HL-60 (cell line): ENCODE results near the gene HES7.

Source experiments
- DNase-seq, 2 experiments: peaks; one replicate each; pipeline ENCODE4 v3.0.0-alpha.2; 2010 to 2020; ENCODE audit warnings: low read depth in 1 of 2, low spot score in 1 of 2
- H3K27ac ChIP-seq: fragments of 250-450 bp; sonication (Bioruptor Pico); replicated peaks from 2 replicates; pipeline ENCODE4 v1.5.1; 2020; ENCODE audit warnings: mild to moderate bottlenecking, moderate library complexity
- H3K27me3 ChIP-seq: fragments of 250-450 bp; sonication (Bioruptor Pico); 2 replicates; pipeline ENCODE4 v1.5.1; 2021; ENCODE audit warnings: mild to moderate bottlenecking, moderate library complexity; ENCODE audit not compliant: insufficient read depth, poor library complexity, severe bottlenecking
- H3K4me3 ChIP-seq: replicated peaks from 2 replicates; pipeline ENCODE4 v1.5.1; 2011; ENCODE audit warnings: mild to moderate bottlenecking, control low read depth, low read length; ENCODE audit not compliant: insufficient read depth
- GABPA ChIP-seq: IDR thresholded peaks from 2 replicates; pipeline ENCODE4 v1.6.1; 2012; ENCODE audit warnings: low read depth
- POLR2AphosphoS5 ChIP-seq: IDR thresholded peaks from 2 replicates; pipeline ENCODE4 v1.6.1; 2012; ENCODE audit warnings: low read depth
- SPI1 ChIP-seq: IDR thresholded peaks from 2 replicates; pipeline ENCODE4 v1.6.1; 2012; ENCODE audit warnings: low read depth, mild to moderate bottlenecking, borderline replicate concordance
- TF ChIP-seq, protein P1 (sequence below): IDR thresholded peaks from 2 replicates; pipeline ENCODE4 v1.6.1; 2012; ENCODE audit warnings: low read depth; ENCODE audit not compliant: insufficient replicate concordance
- TF ChIP-seq, protein P2 (sequence below): IDR thresholded peaks from one replicate; pipeline ENCODE4 v1.5.1; 2011; ENCODE audit warnings: low read length, control low read depth, inconsistent platforms; ENCODE audit not compliant: insufficient read depth

Gene HES7

GRCh38 chr17:8160741-8161221, 36.9 kb upstream of the HES7 start:
- Histone ChIP-seq H3K4me3 (no peak overlapping the region), H3K27me3 (no peaks in the 10 kb centered on the region), H3K27ac (no peak overlapping the region)
- TF ChIP-seq, protein P1, sequence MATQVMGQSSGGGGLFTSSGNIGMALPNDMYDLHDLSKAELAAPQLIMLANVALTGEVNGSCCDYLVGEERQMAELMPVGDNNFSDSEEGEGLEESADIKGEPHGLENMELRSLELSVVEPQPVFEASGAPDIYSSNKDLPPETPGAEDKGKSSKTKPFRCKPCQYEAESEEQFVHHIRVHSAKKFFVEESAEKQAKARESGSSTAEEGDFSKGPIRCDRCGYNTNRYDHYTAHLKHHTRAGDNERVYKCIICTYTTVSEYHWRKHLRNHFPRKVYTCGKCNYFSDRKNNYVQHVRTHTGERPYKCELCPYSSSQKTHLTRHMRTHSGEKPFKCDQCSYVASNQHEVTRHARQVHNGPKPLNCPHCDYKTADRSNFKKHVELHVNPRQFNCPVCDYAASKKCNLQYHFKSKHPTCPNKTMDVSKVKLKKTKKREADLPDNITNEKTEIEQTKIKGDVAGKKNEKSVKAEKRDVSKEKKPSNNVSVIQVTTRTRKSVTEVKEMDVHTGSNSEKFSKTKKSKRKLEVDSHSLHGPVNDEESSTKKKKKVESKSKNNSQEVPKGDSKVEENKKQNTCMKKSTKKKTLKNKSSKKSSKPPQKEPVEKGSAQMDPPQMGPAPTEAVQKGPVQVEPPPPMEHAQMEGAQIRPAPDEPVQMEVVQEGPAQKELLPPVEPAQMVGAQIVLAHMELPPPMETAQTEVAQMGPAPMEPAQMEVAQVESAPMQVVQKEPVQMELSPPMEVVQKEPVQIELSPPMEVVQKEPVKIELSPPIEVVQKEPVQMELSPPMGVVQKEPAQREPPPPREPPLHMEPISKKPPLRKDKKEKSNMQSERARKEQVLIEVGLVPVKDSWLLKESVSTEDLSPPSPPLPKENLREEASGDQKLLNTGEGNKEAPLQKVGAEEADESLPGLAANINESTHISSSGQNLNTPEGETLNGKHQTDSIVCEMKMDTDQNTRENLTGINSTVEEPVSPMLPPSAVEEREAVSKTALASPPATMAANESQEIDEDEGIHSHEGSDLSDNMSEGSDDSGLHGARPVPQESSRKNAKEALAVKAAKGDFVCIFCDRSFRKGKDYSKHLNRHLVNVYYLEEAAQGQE = no peak
- TF ChIP-seq, protein P2, sequence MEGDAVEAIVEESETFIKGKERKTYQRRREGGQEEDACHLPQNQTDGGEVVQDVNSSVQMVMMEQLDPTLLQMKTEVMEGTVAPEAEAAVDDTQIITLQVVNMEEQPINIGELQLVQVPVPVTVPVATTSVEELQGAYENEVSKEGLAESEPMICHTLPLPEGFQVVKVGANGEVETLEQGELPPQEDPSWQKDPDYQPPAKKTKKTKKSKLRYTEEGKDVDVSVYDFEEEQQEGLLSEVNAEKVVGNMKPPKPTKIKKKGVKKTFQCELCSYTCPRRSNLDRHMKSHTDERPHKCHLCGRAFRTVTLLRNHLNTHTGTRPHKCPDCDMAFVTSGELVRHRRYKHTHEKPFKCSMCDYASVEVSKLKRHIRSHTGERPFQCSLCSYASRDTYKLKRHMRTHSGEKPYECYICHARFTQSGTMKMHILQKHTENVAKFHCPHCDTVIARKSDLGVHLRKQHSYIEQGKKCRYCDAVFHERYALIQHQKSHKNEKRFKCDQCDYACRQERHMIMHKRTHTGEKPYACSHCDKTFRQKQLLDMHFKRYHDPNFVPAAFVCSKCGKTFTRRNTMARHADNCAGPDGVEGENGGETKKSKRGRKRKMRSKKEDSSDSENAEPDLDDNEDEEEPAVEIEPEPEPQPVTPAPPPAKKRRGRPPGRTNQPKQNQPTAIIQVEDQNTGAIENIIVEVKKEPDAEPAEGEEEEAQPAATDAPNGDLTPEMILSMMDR = no peak
- TF ChIP-seq SPI1 (no peak), POLR2AphosphoS5 (no peak), GABPA (no peak)
- no peak for DNase-seq

DNA sequence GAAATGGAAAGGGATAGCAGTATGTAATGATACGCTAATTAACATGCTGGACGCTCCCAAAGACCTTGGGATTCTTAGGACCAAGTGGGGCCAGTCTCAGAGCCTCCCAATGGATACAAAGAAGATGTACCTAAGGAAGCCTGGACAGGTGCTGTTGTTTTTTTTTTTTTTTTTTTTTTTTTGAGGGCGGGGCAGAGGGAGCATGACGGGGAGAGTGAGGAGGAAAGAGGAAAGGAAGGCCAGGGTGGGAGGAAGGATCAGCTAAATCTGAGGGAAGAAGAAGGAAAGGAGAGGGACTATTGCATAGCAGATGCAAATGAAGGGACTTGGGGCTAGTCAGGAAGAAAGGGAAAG, 36.3 kb upstream of the HES7 start:
- DNase-seq = no peak
- no peak for TF ChIP-seq POLR2AphosphoS5
- TF ChIP-seq GABPA = no peak
- no peak for TF ChIP-seq SPI1
- TF ChIP-seq, protein P2 = no peak
- TF ChIP-seq, protein P1 = no peak
- Histone ChIP-seq H3K27ac (no peak overlapping the region), H3K4me3 (no peak overlapping the region), H3K27me3 (no peaks in the 10 kb centered on the region)

DNA sequence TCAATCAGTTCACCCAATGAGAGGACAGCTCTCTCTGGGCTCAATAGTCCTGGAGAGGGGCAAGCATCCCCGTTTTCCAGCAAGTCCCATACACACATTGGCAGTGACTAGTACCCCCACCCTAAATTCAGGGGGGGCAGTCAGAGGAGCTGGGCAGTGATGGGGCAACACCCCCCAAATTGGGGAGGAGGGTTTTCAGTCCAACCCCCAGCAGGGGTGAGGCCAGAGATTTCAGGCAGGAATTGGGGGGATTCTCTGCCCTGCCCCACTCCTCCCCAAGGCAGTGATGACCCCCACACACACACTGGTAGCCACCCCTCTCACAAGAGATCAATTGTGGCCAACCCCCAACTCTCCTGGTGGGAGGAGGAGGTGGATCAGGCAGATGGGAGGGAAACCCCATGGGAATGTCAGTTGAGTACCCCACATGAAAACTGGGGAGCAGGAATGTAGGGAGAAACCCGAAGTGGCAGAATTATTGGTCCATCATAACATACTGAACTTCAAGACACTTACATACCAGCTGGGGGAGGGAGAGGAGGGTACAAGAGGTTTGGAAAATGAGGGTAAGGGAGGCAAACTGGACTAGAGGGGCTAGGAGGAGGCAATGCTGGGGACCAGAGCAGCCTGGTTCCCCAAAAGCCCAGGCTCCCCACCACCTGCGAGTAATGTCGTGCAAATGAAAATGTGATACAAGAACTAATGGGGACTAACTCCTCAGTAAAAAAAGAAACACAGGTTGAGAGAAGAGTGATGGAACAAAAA, 35.7 kb upstream of the HES7 start:
- Histone ChIP-seq H3K27me3 (no peaks in the 10 kb centered on the region), H3K27ac (no peak overlapping the region), H3K4me3 (no peak overlapping the region)
- TF ChIP-seq, protein P1 = no peak
- TF ChIP-seq POLR2AphosphoS5 (no peak), SPI1 (no peak), GABPA (no peak)
- TF ChIP-seq, protein P2 = no peak
- DNase-seq = no peak
